Suppressor macrophage (primary cell): Measurements from ENCODE around the gene PACRGL.
A peak's percentile ranks its signal among the peaks of the same experiment; 100 is the strongest.
"Not testable (repeated sequence)": the region's sequence is repeated elsewhere in the genome, so short reads cannot be mapped to it uniquely, and the experiment has no call there.

Experiments
- DNase-seq, 4 experiments: peaks; one replicate each; pipeline ENCODE4 v3.0.0-alpha.2; 2020 to 2022

The PACRGL gene

GRCh38 chr4:20724915-20725314, 24.7 kb downstream of the PACRGL start:
- no peak for DNase-seq

GRCh38 chr4:20735931-20736330, 35.7 kb downstream of the PACRGL start:
- no peak for DNase-seq

GRCh38 chr4:20746000-20746399, 45.7 kb downstream of the PACRGL start:
- DNase-seq: not testable (repeated sequence)

- no peak for DNase-seq
Observed at GRCh38 chr4:20752641-20753040, 52.4 kb downstream of the PACRGL start.

GRCh38 chr4:20754036-20754435, 53.8 kb downstream of the PACRGL start:
- no peak for DNase-seq

GRCh38 chr4:20760053-20760452, 59.8 kb downstream of the PACRGL start:
- no peak for DNase-seq

- DNase-seq: no peak
Observed at GRCh38 chr4:20761382-20761781, 61.1 kb downstream of the PACRGL start.

- no peak for DNase-seq
Observed at GRCh38 chr4:20761826-20762225, 61.6 kb downstream of the PACRGL start.

GRCh38 chr4:20764366-20764992, 64.2 kb downstream of the PACRGL start:
- DNase-seq: no peak

- DNase-seq: peak; percentile 35 to 56 (median 50)
Observed at GRCh38 chr4:20773144-20773997, 73.1 kb downstream of the PACRGL start.

- no peak for DNase-seq
Observed at GRCh38 chr4:20778896-20779295, 78.6 kb downstream of the PACRGL start.

GRCh38 chr4:20783134-20783533, 82.9 kb downstream of the PACRGL start:
- not testable (repeated sequence) for DNase-seq

- no peak for DNase-seq
Observed at GRCh38 chr4:20787940-20788665, 87.8 kb downstream of the PACRGL start.
